NCI-H460 (cell line): ENCODE measurements around the gene ASMTL. TPM values are rescaled to one million over a fixed set of nuclear protein-coding genes. Genes with fewer than 3 reads are reported as not detected.
"Not testable (repeated sequence)": the region's sequence is repeated elsewhere in the genome, so short reads cannot be mapped to it uniquely, and the experiment has no call there.

Source experiments
- DNase-seq: peaks from one replicate; pipeline ENCODE4 v3.0.0-alpha.2; 2016; ENCODE audit warnings: low read depth; ENCODE audit errors: extremely low read depth
- total RNA-seq: library from RNA; depleted of rRNA; stranded (reverse); fragments of >200 nt; shearing (Covaris generic); gene quantifications from 2 replicates; pipeline ENCODE4 v1.2.3, GENCODE V29; 2014

Gene ASMTL
- total RNA-seq, 1 experiment from 2014 or later = 16.7 TPM

DNA sequence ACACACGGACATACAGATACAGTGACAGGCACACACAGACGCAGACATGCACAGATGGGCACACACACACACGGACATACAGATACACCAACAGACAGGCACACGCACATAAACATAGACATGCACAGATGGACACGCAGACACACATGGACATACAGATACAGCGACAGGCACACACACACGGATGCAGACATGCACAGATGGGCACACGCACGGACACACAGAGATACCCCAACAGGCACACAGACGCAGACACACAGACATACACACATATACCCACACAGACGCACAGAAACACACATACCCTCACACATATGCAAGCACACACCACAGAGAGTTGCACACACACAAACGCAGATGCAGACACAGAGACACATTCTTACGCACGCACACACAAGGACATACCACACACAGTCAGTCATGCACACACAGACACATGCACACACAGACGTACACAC lies 36.4 kb downstream of the ASMTL start:
- no peak for DNase-seq

DNA sequence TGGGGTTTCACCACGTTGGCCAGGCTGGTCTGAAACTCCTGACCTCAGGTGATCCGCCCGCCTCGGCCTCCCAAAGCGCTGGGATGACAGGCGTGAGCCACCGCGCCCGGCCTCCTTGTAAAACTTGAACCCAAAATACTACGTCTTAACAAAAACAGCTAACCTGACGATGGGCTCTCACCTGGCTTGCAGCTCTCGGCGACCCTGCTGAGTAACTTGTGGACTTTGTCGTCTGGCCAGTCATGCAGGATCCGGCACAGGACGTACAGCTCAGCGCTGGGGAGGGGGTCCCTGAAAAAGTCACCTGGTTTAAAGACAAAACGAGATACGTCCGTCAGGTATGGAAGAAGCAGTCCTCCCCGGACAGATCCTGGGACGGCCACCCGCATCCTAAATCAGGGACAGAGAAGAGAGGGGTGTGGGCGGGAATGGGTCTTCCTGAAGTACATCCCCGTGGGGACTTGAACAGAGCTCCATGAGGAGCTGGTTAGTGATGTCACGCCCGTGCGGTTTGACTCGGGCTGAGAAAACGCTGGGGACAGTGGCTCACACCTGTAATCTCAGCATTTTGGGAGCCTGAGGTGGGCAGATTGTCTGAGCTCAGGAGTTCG lies 40.1 kb downstream of the ASMTL start:
- no peak for DNase-seq

DNA sequence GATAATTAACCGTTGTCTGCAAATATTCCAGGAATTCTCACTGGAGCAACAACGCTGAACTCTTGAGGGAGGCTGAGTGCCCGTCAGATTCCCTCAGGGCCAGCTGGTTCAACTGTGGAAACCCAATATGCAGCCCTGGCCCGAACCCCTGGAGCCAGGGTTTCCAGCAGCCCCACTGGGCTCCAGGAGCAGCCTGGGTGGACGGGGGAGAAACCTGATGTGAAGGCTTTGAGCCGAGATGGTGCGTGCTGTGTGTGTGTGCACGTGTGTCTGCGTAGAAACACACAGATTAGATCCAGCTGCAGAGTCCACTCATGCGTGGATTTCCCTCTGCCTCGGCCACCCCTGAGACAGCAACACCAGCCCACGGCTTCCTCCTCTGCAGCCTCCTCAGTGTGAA lies 41.4 kb downstream of the ASMTL start:
- no peak for DNase-seq

DNA sequence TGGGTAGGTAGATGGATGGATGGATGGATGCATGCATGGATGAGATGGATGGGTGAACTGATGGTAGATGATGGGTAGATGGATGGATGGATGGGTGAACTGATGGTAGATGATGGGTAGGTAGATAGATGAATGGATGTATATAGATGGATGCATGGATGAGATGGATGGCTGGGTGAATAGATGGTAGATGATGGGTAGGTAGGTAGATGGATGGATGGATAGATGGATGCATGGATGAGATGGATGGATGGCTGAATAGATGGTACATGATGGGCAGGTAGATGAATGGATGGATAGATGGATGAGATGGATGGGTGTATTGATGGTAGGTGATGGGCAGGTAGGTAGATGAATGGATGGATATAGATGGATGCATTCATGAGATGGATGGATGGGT lies 45.7 kb downstream of the ASMTL start:
- no peak for DNase-seq

DNA sequence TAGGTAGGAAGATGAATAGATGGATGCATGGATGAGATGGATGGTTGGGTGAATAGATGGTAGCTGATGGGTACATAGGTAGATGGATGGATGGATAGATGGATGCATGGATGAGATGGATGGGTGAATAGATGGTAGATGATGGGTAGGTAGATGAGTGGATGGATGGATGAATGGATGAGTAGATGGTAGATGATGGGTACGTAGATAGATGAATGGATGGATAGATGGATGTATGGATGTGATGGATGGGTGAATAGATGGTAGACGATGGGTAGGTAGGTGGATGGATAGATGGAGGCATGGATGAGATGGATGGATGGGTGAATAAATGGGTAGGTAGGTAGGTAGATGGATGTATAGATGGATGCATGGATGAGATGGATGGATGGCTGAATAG lies 46.9 kb downstream of the ASMTL start:
- DNase-seq = not testable (repeated sequence)

DNA sequence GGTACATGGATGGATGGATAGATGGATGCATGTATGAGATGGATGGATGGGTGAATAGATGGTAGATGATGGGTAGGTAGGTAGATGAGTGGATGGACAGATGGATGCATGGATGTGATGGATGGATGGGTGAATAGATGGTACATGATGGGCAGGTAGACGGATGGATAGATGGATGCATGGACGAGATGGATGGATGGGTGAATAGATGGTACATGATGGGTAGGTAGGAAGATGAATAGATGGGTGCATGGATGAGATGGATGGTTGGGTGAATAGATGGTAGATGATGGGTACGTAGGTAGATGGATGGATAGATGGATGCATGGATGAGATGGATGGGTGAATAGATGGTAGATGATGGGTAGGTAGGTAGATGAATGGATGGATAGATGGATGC lies 48.8 kb downstream of the ASMTL start:
- not testable (repeated sequence) for DNase-seq

DNA sequence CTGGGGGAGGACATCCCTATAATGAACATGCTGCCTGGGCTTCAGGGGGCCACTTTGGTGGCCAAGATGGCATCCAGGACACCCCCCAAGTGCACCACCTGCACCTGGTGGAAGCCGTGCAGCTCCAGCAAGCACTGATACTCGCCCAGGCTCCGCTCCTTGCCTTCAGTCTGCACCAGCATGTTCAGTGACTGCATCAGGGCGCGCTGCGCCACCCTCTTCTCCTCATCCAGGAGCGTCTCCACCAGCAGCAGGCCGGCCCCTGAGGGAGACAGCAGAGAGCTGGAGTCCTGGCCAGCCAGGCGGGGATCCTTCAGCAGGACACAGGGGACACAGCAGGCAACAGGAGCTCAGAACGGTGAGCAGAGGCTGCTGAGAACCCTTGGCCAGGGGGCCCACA lies 49.5 kb downstream of the ASMTL start:
- DNase-seq = no peak

DNA sequence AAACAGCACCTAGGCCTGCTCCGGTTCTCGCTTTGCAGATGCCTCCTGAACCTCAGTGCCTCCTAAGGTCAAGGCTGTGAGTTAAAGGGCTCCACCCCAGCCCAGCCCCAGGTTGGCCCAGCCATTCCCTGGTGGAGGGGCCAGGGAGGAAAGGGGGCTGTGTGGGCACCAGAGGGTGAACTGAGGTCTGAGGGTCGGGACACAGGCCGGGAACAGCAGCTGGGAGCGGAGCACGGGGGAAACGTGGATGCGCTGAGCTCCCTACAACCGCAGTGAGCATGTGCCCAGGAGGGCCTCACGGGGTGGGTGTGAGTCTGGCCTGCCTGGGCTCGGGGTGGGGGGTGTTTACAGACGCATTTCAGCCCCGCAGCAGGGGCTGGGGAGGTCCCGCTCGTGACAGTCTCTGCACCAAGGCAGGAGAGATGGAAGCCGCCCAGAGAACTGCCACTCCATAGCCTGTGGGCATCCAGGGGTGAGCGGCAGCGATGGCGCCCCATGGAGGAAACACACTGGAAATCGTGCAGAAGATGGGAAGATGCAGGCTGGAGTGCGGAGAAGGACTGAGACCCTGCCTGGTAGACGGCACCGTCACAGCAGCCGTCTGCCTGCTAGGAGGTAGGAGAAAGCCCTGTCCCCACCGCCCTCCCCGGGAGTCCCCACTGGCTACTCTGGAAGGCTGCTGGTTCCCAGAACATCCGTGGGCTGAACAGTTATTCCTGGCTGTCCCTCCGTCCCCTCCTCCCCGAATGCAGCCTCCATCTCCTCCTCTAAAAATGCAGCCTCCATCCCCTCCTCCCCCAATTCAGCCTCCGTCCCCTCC lies 50.9 kb downstream of the ASMTL start:
- DNase-seq = no peak

DNA sequence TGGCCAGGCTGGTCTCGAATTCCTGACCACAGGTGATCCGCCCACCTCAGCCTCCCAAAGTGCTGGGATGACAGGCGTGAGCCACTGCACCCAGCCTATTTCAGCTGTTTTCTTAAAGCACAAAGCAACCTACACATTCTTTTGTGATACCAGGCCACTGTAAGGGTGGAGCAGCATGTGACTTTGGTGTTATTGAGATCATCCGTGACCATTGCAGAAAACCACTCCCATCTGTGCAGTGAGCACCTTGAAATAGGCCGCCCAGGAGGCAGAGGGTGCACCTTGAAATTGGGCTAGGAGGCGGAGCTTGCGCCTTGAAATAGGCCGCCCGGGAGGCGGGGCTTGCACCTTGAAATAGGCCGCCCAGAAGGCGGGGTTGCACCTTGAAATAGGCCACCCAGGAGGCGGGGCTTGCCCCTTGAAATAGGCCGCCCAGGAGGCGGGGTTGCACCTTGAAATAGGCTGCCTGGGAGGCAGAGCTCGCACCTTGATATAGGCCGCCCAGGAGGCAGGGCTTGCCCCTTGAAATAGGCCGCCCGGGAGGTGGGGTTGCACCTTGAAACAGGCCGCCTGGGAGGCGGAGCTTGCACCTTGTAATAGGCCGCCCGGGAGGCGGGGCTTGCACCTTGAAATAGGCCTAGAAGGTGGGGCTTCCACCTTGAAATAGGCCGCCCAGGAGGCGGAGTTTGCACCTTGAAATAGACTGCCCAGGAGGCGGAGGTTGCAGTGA lies 51.8 kb downstream of the ASMTL start:
- DNase-seq = no peak

DNA sequence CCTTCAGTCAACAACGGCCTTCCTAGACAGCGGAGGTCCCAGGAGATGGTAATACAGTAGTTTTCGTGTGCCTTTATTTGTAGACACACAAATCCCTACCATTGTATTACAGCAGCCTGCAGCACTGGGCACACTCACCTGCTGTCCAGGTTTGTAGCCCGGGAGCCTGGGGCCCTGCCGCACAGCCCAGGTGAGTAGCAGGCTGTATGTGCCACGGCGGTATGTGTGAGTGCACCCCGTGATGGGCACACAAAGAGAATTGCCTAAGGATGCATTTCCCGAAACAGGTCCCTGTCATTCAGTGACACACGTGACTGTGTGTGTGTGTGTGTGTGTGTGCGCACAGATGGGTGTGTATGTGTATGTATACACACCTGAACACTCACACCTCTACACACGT lies 52.7 kb downstream of the ASMTL start:
- DNase-seq = no peak

DNA sequence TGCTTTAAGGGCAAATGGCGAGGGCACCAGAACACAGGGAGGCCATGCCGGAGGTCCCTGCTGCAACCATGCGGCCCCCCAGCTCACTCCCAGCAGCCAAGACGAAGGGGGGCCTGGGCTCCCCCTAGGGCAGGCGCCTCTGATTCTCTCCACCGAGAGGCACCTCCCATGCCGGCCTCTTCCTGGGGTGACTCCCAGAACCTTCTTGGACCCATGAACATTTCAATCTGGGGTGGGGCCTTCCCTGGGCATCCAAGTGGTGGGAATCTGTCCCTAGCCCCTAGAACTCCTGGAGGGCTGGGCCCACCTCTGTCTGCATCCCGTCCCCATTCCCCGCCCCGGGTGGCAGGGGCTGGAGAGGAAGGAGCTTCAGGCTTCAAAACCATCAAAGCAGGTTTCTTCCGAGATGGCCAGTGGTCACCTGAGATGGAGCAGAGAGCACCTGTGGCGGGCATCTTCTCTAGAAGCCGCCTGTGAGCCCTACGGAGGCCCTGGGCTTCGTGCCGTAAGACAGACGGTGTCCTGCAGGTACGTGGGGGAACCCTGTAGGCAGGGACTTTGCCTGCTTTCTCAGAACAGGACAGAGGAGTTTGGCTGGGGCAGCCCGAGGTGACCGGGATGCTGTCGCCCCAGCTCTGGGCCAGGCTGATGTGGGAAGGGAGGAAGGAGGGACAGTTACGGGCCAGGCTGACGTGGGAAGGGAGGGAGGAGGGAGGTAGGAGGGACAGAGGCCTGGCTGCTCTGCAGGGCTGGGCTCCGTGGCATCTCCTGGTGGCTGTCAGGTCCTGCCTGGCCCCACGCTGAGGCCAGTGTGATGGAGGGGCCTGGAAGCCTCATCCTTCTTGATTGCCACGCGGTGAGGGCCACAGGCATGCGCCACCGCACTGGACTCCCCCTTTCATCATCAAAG lies 54.0 kb downstream of the ASMTL start:
- DNase-seq = no peak

DNA sequence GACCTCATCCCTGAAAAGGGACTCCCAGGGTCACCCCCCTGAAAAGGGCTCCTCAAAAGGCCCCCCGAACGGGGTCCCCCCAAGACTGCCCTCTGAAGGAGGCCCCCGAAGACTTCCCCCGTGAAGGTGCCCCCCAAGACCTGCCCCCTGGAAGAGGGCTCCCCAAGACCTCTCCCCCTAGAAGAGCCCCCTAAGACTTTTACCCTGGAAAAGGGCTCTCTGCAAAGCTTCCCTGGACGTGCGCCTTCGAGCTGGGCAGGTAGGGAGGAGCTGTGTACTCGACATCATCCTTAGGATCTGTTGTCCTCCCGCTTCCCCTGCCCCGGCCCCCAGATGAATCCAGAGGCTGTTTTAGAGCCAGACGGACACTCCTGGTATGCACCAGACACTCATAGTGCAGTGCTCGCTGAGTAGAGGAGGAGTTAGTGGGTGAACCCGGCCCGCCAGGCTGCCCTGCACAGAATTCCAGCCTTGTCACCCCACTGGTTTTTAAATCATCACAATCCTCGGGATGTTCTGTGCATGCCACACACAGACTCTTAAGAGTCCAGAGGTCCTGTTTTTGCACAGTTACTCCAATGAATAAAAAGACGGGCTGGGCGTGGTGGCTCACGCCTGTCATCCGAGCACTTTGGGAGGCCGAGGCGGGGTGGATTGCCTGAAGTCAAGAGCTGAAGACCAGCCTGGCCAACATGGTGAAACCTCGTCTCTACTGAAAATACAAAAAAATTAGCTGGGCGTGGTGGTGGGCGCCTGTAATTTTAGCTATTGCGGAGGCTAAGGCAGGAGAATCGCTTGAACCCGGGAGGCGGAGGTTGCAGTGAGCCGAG lies 55.1 kb downstream of the ASMTL start:
- DNase-seq = no peak

DNA sequence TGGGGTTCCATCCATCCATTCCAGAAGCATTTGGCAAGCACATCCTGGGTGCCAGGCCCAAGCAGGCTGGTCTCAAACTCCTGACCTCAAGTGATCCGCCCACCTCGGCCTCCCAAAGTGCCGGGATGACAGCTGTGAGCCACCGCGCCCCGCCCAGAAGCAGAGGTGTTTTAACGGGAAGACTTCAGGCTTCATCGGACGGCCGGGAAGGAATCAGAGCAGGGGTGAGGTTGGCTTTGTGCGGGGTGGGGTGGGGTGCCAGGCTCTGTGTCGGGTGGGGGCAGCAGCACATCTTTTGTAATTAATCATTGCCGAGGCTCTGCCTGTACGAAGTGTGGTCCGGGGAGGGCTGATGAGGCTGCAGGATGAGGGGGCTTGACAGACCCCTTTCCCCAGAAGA lies 55.7 kb downstream of the ASMTL start:
- DNase-seq = no peak

DNA sequence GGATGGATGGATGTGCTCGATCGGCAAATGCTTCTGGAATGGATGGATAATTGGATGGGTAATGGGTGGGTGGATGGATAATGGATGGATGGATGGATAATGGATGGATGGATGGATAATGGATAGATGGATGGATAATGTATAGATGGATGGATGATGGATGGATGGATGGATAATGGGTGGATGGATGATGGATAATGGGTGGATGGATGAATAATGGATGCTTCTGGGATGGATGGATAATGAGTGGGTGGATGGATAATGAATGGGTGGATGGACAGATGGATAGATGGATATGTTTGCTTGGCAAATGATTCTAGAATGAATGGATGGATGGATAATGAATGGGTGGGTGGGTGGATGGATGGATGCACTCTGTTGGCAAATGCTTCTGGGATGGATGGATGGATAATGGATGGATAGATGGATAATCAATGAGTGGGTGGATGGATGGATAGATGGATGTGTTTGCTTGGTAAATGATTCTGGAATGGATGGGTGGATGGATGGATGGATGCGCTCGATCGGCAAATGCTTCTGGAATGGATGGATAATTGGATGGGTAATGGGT lies 57.0 kb downstream of the ASMTL start:
- DNase-seq = no peak

DNA sequence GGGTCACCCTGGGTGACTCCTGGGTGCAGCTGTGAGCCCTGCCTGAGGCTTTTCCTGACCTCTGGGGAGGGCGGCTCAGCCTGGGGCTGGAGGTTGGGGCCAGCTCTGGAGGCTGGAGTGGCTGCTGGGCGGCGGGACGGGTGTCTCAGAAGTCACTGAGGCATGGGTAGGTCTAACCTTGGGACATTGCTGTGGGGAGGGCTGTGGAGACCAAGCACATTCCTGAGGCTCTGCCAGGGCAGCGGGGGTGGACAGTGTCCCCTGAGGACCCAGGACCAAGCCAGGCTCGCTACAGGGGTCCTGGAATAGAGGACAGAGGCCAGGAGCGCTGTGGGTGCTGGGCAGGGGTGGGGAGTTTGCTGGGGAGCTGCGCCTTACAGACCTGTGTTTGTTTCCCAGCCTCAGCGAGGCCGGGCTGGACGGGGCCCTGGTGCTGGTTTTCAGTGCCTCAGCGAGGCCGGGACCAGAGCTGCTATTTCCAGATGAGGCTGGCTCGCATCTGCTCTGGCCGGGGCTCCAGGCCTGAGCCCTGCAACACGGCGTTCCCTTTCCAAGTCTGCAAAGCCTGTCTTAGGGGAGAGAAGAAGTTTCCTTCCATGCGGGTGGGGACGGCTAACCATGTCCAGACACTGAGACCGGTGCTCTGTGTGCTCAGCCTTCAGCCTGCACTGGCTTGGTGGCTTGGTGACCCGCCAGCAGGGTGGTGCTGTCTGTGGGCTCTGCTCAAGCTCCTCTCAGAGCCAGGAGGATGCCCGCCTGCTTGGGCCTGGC lies 57.8 kb downstream of the ASMTL start:
- DNase-seq = no peak

DNA sequence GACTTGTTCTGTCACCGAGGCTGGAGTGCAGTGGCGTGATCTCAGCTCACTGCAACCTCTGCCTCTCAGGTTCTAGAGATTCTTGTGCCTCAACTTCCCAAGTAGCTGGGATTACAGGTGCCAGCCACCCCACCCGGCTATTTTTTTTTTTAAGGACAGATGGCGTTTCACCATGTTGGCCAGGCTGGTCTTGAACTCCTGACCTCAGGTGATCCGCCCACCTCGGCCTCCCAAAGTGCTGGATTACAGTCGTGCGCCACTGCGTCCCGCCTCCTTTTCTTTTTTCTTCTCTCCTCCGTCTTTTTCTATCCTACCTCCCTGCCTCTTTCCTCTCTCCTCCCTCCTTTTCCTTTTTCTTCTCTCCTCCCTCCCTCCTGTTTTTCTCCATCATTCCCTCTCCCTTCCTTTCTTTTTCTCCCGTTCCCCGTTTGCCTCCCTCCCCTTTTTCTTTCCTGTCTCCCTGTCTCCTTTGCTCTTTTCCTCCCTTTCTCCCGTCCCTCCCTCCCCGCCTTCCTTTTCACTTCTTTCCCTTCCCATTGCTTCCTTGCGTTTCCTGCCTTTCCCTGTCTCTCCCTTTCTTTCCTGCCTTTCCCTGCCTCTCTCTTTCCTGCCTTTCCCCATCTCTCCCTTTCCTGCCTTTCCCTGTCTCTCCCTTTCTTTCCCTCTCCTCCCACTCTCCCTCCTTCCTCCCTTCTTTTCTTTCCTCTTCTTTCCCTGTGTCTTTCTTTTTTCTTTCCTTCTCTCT lies 58.7 kb downstream of the ASMTL start:
- no peak for DNase-seq

DNA sequence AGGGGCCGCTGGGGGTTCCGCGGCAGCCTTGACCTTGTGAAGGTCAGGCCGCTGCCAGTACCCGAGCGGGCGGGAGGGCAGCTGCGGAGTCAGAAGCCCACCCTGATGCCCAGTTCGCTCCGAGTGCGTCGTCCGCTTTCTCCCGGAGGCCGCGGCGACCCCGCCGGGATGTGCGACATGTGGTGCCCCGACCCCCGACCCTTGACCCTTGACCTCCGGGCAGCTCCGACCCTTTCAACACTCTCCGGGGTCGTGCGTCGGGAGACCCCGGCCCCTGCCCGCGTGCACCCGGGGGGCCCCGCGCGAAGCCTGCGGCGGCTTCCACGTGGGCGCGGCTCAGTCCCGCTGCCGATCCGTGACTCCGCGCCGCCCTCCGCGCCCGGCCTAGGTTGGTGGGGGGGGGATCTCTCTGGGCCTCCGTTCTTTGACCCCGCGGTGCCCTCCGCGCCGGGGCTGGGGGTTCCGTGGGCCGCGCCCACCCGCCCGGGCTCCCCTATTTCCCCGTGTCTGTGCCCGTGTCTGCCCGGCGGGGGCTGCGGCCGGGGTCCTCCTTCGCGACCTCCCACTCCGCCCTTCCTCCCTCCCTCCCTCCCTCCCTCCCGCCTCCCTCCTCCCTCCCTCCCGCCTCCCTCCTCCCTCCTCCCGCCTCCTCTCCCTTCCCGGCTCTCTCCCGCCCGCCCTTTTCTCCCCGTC lies 60.2 kb downstream of the ASMTL start:
- DNase-seq = peak; percentile 74
